Astrocyte (in vitro differentiated cells and primary cell): ENCODE measurements around the gene REPS1. TPM values are rescaled to one million over a fixed set of nuclear protein-coding genes. Genes with fewer than 3 reads are reported as not detected.
A peak's percentile ranks its signal among the peaks of the same experiment; 100 is the strongest.

Source experiments
- DNase-seq: peaks from one replicate; pipeline ENCODE4 v3.0.0-alpha.2; 2010; ENCODE audit warnings: low read depth
- FAIRE-seq: peaks from 2 replicates; lab custom pipeline; 2011; peaks lifted over from hg19 to GRCh38; lab: Jason Lieb, UNC
- H2AFZ ChIP-seq: 2 replicates; pipeline ENCODE4 v1.6.0; 2012; ENCODE audit warnings: low read depth, low read length, inconsistent platforms
- H3K27ac ChIP-seq: 2 replicates; pipeline ENCODE4 v1.5.1; 2011; ENCODE audit warnings: low read depth, low read length, inconsistent platforms
- H3K27me3 ChIP-seq: 2 replicates; pipeline ENCODE4 v1.6.0; 2011; ENCODE audit warnings: low read length, inconsistent platforms; ENCODE audit not compliant: insufficient read depth
- H3K36me3 ChIP-seq: 2 replicates; pipeline ENCODE4 v1.5.1; 2011; ENCODE audit warnings: low read length, inconsistent platforms; ENCODE audit not compliant: insufficient read depth
- H3K4me1 ChIP-seq: 2 replicates; pipeline ENCODE4 v1.5.1; 2011; ENCODE audit warnings: low read length, inconsistent platforms; ENCODE audit not compliant: insufficient read depth
- H3K4me2 ChIP-seq: 2 replicates; pipeline ENCODE4 v1.6.0; 2012; ENCODE audit warnings: low read length, inconsistent platforms
- H3K4me3 ChIP-seq: 2 replicates; pipeline ENCODE4 v1.5.1; 2011; ENCODE audit warnings: low read depth, mild to moderate bottlenecking, low read length, inconsistent platforms; ENCODE audit not compliant: insufficient read depth
- H3K79me2 ChIP-seq: 2 replicates; pipeline ENCODE4 v1.6.0; 2012; ENCODE audit warnings: mild to moderate bottlenecking, low read length, inconsistent platforms; ENCODE audit not compliant: insufficient read depth
- H3K9ac ChIP-seq: 2 replicates; pipeline ENCODE4 v1.6.0; 2012; ENCODE audit warnings: mild to moderate bottlenecking, low read length, inconsistent platforms
- H3K9me3 ChIP-seq: 2 replicates; pipeline ENCODE4 v1.5.1; 2012; ENCODE audit warnings: low read depth, mild to moderate bottlenecking, low read length, inconsistent platforms; ENCODE audit not compliant: insufficient read depth
- H4K20me1 ChIP-seq: 2 replicates; pipeline ENCODE4 v1.6.0; 2012; ENCODE audit warnings: low read length, inconsistent platforms; ENCODE audit not compliant: insufficient read depth
- H3K27ac Mint-ChIP-seq: one replicate; pipeline ENCODE4 v1.8.0; 2021; ENCODE audit warnings: mild to moderate bottlenecking, mixed read lengths; ENCODE audit not compliant: unreplicated experiment
- H3K27me3 Mint-ChIP-seq: one replicate; pipeline ENCODE4 v1.8.0; 2021; ENCODE audit warnings: low read depth, mixed read lengths; ENCODE audit not compliant: unreplicated experiment
- H3K36me3 Mint-ChIP-seq: one replicate; pipeline ENCODE4 v1.8.0; 2021; ENCODE audit warnings: low read depth, mixed read lengths; ENCODE audit not compliant: unreplicated experiment
- H3K4me1 Mint-ChIP-seq: one replicate; pipeline ENCODE4 v1.8.0; 2021; ENCODE audit warnings: low read depth, mixed read lengths; ENCODE audit not compliant: unreplicated experiment
- H3K4me3 Mint-ChIP-seq: one replicate; pipeline ENCODE4 v1.8.0; 2021; ENCODE audit warnings: mild to moderate bottlenecking, moderate library complexity, mixed read lengths; ENCODE audit not compliant: unreplicated experiment
- H3K9me3 Mint-ChIP-seq: one replicate; pipeline ENCODE4 v1.8.0; 2021; ENCODE audit warnings: mild to moderate bottlenecking, mixed read lengths; ENCODE audit not compliant: unreplicated experiment
- EZH2 ChIP-seq: IDR thresholded peaks from 2 replicates; pipeline ENCODE4 v1.6.1; 2012; ENCODE audit warnings: mild to moderate bottlenecking, low read length, inconsistent platforms; ENCODE audit not compliant: insufficient read depth
- total RNA-seq: library from RNA; stranded (reverse); gene quantifications from 2 replicates; pipeline ENCODE4 v1.2.1, GENCODE V29; 2021
- TF ChIP-seq, protein P1 (sequence below): IDR thresholded peaks from 2 replicates; pipeline ENCODE4 v1.5.1; 2011; ENCODE audit warnings: low read depth, mild to moderate bottlenecking, inconsistent platforms, low read length, moderate library complexity; ENCODE audit not compliant: insufficient read depth

Gene REPS1
- total RNA-seq, 1 donor from 2014 or later: 39.1 TPM

DNA sequence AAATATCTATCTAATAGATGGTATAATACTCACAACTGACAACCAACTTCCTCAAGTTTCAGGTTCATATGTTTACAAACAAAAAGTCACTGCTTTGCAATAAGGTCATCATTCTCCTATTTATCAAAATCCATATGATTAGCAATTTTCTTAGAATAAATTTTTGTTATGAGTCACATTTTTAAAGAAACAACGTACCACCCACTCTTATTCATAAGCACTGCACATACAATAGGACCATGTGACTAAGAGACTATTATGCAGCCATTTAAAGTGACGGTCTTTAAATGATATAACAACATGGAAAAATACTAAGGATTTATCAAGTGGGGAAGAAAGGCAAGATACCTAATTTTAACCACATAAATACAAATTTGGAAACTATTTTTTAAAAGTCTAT, 40.0 kb downstream of the REPS1 start:
- FAIRE-seq: peak; percentile 32

DNA sequence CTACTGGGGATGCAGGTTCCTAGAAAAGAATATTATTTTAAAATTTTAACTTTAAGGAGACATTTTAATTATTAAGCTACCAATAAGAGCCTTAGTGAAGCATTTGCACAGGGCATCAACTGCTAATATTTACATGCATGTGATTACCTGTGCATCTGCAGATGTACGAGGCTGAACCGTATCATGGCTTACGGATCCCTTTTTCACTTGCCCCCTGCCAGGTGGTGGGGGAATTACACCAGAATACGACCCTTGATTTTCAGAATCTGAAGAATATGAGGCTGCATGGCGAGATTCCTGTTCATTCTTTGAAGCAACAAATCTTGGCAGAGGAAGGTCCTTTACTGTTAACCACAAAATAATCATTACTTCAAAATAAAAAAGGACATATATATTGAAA, 42.7 kb downstream of the REPS1 start:
- DNase-seq: no peak
- Histone ChIP-seq H3K4me3 (no peak overlapping the region), H3K4me1 (peaks cover 13% of the 10 kb centered on the region), H4K20me1 (peaks cover 5% of the 10 kb centered on the region), H3K36me3 (no peaks in the 10 kb centered on the region), H3K79me2 (peaks cover 36% of the 10 kb centered on the region), H3K9ac (no peak overlapping the region), H3K27ac (peak overlapping the region; percentile 52), H3K9me3 (no peaks in the 10 kb centered on the region), H2AFZ (no peak overlapping the region), H3K4me2 (no peak overlapping the region), H3K27me3 (no peaks in the 10 kb centered on the region)
- H3K4me1 Mint-ChIP-seq: peaks cover 10% of the 10 kb centered on the region
- FAIRE-seq: no peak
- TF ChIP-seq, protein P1, sequence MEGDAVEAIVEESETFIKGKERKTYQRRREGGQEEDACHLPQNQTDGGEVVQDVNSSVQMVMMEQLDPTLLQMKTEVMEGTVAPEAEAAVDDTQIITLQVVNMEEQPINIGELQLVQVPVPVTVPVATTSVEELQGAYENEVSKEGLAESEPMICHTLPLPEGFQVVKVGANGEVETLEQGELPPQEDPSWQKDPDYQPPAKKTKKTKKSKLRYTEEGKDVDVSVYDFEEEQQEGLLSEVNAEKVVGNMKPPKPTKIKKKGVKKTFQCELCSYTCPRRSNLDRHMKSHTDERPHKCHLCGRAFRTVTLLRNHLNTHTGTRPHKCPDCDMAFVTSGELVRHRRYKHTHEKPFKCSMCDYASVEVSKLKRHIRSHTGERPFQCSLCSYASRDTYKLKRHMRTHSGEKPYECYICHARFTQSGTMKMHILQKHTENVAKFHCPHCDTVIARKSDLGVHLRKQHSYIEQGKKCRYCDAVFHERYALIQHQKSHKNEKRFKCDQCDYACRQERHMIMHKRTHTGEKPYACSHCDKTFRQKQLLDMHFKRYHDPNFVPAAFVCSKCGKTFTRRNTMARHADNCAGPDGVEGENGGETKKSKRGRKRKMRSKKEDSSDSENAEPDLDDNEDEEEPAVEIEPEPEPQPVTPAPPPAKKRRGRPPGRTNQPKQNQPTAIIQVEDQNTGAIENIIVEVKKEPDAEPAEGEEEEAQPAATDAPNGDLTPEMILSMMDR: no peak
- TF ChIP-seq EZH2: no peak
- no peaks in the 10 kb centered on the region for H3K9me3 Mint-ChIP-seq
- H3K27ac Mint-ChIP-seq: no peak overlapping the region
- H3K36me3 Mint-ChIP-seq: peaks cover 6% of the 10 kb centered on the region
- H3K4me3 Mint-ChIP-seq: no peak overlapping the region
- no peaks in the 10 kb centered on the region for H3K27me3 Mint-ChIP-seq

More for the DNA sequence above, 40.0 kb downstream of the REPS1 start:
- Mint-ChIP-seq H3K27me3 (no peaks in the 10 kb centered on the region), H3K9me3 (no peaks in the 10 kb centered on the region), H3K4me1 (peaks cover 10% of the 10 kb centered on the region), H3K27ac (no peak overlapping the region), H3K36me3 (peaks cover 2% of the 10 kb centered on the region), H3K4me3 (no peak overlapping the region)
- peaks cover 60% of the 10 kb centered on the region for H3K79me2 ChIP-seq
- no peak overlapping the region for H3K4me3 ChIP-seq
- no peak for TF ChIP-seq EZH2
- TF ChIP-seq, protein P1: no peak
- no peak overlapping the region for H2AFZ ChIP-seq
- H3K27me3 ChIP-seq: no peaks in the 10 kb centered on the region
- no peak overlapping the region for H3K9ac ChIP-seq
- H3K4me1 ChIP-seq: peaks cover 13% of the 10 kb centered on the region
- no peak for DNase-seq
- H4K20me1 ChIP-seq: peaks cover 5% of the 10 kb centered on the region
- no peaks in the 10 kb centered on the region for H3K36me3 ChIP-seq
- no peak overlapping the region for H3K4me2 ChIP-seq
- H3K27ac ChIP-seq: no peak overlapping the region
- no peaks in the 10 kb centered on the region for H3K9me3 ChIP-seq

DNA sequence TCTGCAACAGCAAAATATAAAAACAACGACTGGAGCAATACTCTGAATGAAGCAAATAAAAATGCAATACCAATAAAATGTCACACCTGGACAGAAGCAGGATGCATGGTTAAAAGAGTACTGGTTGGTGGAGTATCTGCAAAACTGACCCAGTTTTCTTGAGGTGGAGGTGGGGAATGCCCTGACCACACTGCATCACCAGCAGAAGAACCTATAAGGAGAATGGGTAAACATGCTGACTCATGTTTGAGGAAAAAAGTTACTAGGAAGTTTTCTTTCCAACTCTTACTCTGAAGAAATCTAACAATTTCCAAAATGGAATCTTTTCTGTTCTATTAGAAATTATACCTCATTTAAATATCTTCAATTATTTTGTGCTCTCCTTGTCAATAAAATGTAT, 43.6 kb downstream of the REPS1 start:
- Histone ChIP-seq H3K27me3 (no peaks in the 10 kb centered on the region), H3K9ac (no peak overlapping the region), H3K9me3 (no peaks in the 10 kb centered on the region), H3K4me3 (no peak overlapping the region), H2AFZ (no peak overlapping the region), H3K36me3 (peaks cover 6% of the 10 kb centered on the region), H3K27ac (peak overlapping the region; percentile 52), H3K79me2 (peaks cover 26% of the 10 kb centered on the region), H3K4me2 (peak overlapping the region; percentile 6), H3K4me1 (peaks cover 13% of the 10 kb centered on the region), H4K20me1 (peaks cover 5% of the 10 kb centered on the region)
- H3K4me1 Mint-ChIP-seq: peaks cover 10% of the 10 kb centered on the region
- FAIRE-seq: peak; percentile 62
- peak; percentile 77 for DNase-seq
- no peaks in the 10 kb centered on the region for H3K9me3 Mint-ChIP-seq
- no peak overlapping the region for H3K4me3 Mint-ChIP-seq
- H3K27ac Mint-ChIP-seq: peak overlapping the region; percentile 62
- no peak for TF ChIP-seq EZH2
- TF ChIP-seq, protein P1: no peak
- H3K36me3 Mint-ChIP-seq: peaks cover 6% of the 10 kb centered on the region
- H3K27me3 Mint-ChIP-seq: no peaks in the 10 kb centered on the region
